ENCODE data around the gene GAP43.
"Not testable (repeated sequence)": the region's sequence is repeated elsewhere in the genome, so short reads cannot be mapped to it uniquely, and the experiment has no call there.

The GAP43 gene

GRCh38 chr3:115702598-115702997 lies 79.3 kb downstream of the GAP43 start:
- no peak for DNase-seq

- no peak for DNase-seq
Observed at GRCh38 chr3:115704661-115705338, 81.5 kb downstream of the GAP43 start.

GRCh38 chr3:115706311-115706829 lies 83.1 kb downstream of the GAP43 start:
- DNase-seq, result no peak

GRCh38 chr3:115708540-115708939 lies 85.2 kb downstream of the GAP43 start:
- no peak for DNase-seq

- DNase-seq, result no peak
Observed at GRCh38 chr3:115709093-115709492, 85.8 kb downstream of the GAP43 start.

GRCh38 chr3:115709931-115710330 lies 86.6 kb downstream of the GAP43 start:
- DNase-seq, result no peak

- no peak for DNase-seq
Observed at GRCh38 chr3:115710799-115711198, 87.5 kb downstream of the GAP43 start.

GRCh38 chr3:115712871-115713270 lies 89.6 kb downstream of the GAP43 start:
- DNase-seq, result no peak

- no peak for DNase-seq
Observed at GRCh38 chr3:115713284-115713683, 90.0 kb downstream of the GAP43 start.

- DNase-seq, result no peak
Observed at GRCh38 chr3:115715241-115715745, 92.0 kb downstream of the GAP43 start.

- DNase-seq, result no peak
Observed at GRCh38 chr3:115720983-115721382, 97.7 kb downstream of the GAP43 start.

- no peak for DNase-seq
Observed at GRCh38 chr3:115725800-115726199, 102.5 kb downstream of the GAP43 start.

- DNase-seq, result no peak
Observed at GRCh38 chr3:115727135-115727534, 103.8 kb downstream of the GAP43 start.

GRCh38 chr3:115728013-115728412 lies 104.7 kb downstream of the GAP43 start:
- no peak for DNase-seq

GRCh38 chr3:115736341-115736740 lies 113.0 kb downstream of the GAP43 start:
- DNase-seq, result not testable (repeated sequence)

GRCh38 chr3:115741650-115742049 lies 118.3 kb downstream of the GAP43 start:
- no peak for DNase-seq

GRCh38 chr3:115744516-115744915 lies 121.2 kb downstream of the GAP43 start:
- not testable (repeated sequence) for DNase-seq

- not testable (repeated sequence) for DNase-seq
Observed at GRCh38 chr3:115752978-115753377, 129.7 kb downstream of the GAP43 start.

- DNase-seq, result no peak
Observed at GRCh38 chr3:115758076-115758763, 134.9 kb downstream of the GAP43 start.

- DNase-seq, result no peak
Observed at GRCh38 chr3:115760716-115761115, 137.4 kb downstream of the GAP43 start.

- DNase-seq, result no peak
Observed at GRCh38 chr3:115761927-115762305, 138.6 kb downstream of the GAP43 start.

- no peak for DNase-seq
Observed at GRCh38 chr3:115766587-115767482, 143.5 kb downstream of the GAP43 start.

GRCh38 chr3:115768661-115769060 lies 145.4 kb downstream of the GAP43 start:
- no peak for DNase-seq
